Lung (tissue), 12 donors: ENCODE results near the gene HLF. TPM values are rescaled to one million over a fixed set of nuclear protein-coding genes. Genes with fewer than 3 reads are reported as not detected.

Experiments used
- ATAC-seq: fragments of 200-7000 bp; cut with Tn5 transposase; one replicate; pipeline ENCODE4 v1.9.1; 2020; ENCODE audit warnings: moderate number of reproducible peaks; ENCODE audit not compliant: insufficient read depth, low FRiP score
- DNase-seq, 3 donors: peaks; one replicate each; pipeline ENCODE4 v3.0.0-alpha.2; 2013 to 2017
- H3K27ac ChIP-seq, 2 donors: one replicate each; pipeline ENCODE4 v1.5.1; 2013; ENCODE audit warnings: mild to moderate bottlenecking in 2 of 2, moderate library complexity in 2 of 2, control low read depth in 1 of 2, inconsistent platforms in 1 of 2, low read depth in 1 of 2, low read length in 1 of 2
- H3K27me3 ChIP-seq, 3 donors: one replicate each; pipeline ENCODE4 v1.5.1; 2013; ENCODE audit warnings: low read length in 2 of 3; ENCODE audit not compliant: control insufficient read depth in 3 of 3, insufficient read depth in 3 of 3
- H3K36me3 ChIP-seq, 4 donors: one replicate each; pipeline ENCODE4 v1.5.1; 2013; ENCODE audit warnings: low read length in 4 of 4, mild to moderate bottlenecking in 1 of 4, moderate library complexity in 1 of 4; ENCODE audit not compliant: control insufficient read depth in 4 of 4, insufficient read depth in 4 of 4
- H3K4me1 ChIP-seq, 5 donors: one replicate each; pipeline ENCODE4 v1.5.1; 2013; ENCODE audit warnings: low read length in 5 of 5, mild to moderate bottlenecking in 2 of 5, moderate library complexity in 1 of 5; ENCODE audit not compliant: control insufficient read depth in 5 of 5, insufficient read depth in 5 of 5
- H3K4me3 ChIP-seq: one replicate; pipeline ENCODE4 v1.5.1; 2013; ENCODE audit warnings: mild to moderate bottlenecking, control low read depth, moderate library complexity
- H3K9ac ChIP-seq, 2 donors: one replicate each; pipeline ENCODE4 v1.5.1; 2013; ENCODE audit warnings: low read length in 2 of 2, control low read depth in 1 of 2; ENCODE audit not compliant: insufficient read depth in 1 of 2
- H3K9me3 ChIP-seq, 4 donors: one replicate each; pipeline ENCODE4 v1.5.1; 2013; ENCODE audit warnings: low read length in 3 of 4, mild to moderate bottlenecking in 1 of 4, moderate library complexity in 1 of 4; ENCODE audit not compliant: control insufficient read depth in 4 of 4, insufficient read depth in 3 of 4
- WGBS, 2 donors: extraction: QIAGEN DNeasy Blood & Tissue Kit; methylation state at CpG; one replicate each; pipeline ENCODE4 v1.1.7; 2013; 5-methylcytosine and 5-hydroxymethylcytosine counted together
- polyA plus RNA-seq, 2 donors: library from polyadenylated mRNA; stranded (reverse); fragments of 200-250 nt; gene quantifications; one replicate each; pipeline ENCODE4 v1.2.1, GENCODE V29; 2013
- total RNA-seq, 2 donors: library from RNA; depleted of rRNA in 1 of 2; stranded (reverse); fragments of >200 nt in 1 of 2; gene quantifications; one replicate each; pipeline ENCODE4 v1.2.1, GENCODE V29; 2014 to 2021
- TF ChIP-seq, protein P1 (sequence below): IDR thresholded peaks from 2 replicates; pipeline ENCODE4 v1.5.1; 2012; ENCODE audit warnings: mild to moderate bottlenecking; ENCODE audit errors: control extremely low read depth, extremely low read depth
- donor health status: control.
- donor health status: control.
- donor health status: Bipolar disorder and iron deficiency.
- donor health status: healthy.
- donor health status: DM: yes; HTN: yes; CAD: no.

Gene HLF
- total and polyA plus RNA-seq, 4 donors, result 3.2 to 21.3 (median 7.9) TPM

DNA sequence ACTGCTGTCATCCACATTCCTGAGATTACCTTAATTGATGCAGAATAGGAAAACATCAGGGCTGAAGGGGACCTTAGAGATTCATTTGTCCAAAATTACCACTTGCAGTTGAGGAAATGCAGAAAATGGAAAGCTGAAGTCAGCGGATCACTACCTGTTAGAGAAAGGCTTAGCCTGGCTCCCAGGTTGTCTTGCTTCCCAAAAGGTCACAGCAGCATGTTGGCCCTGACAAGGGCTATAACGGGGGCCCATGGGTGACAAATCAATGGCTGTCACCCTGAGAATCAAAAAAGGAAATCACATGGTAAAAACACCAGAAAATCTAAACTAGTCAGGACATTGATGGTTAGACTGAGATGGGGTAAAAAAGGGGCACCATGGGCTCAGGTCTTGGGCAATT is 51.7 kb downstream of the HLF start:
- Histone ChIP-seq H3K9ac (no peak overlapping the region), H3K36me3 (peaks cover 0 to 9% (median 1%) of the 10 kb centered on the region in 4 donors), H3K27me3 (no peaks in the 10 kb centered on the region), H3K4me1 (peaks cover 0 to 26% (median 0%) of the 10 kb centered on the region in 5 donors), H3K4me3 (no peak overlapping the region), H3K27ac (no peak overlapping the region), H3K9me3 (no peaks in the 10 kb centered on the region)
- 91 to 92% methylated on average over 2 of the region's 2 CpGs for WGBS, 2 donors
- ATAC-seq, result no peak
- DNase-seq, result no peak
- TF ChIP-seq, protein P1, sequence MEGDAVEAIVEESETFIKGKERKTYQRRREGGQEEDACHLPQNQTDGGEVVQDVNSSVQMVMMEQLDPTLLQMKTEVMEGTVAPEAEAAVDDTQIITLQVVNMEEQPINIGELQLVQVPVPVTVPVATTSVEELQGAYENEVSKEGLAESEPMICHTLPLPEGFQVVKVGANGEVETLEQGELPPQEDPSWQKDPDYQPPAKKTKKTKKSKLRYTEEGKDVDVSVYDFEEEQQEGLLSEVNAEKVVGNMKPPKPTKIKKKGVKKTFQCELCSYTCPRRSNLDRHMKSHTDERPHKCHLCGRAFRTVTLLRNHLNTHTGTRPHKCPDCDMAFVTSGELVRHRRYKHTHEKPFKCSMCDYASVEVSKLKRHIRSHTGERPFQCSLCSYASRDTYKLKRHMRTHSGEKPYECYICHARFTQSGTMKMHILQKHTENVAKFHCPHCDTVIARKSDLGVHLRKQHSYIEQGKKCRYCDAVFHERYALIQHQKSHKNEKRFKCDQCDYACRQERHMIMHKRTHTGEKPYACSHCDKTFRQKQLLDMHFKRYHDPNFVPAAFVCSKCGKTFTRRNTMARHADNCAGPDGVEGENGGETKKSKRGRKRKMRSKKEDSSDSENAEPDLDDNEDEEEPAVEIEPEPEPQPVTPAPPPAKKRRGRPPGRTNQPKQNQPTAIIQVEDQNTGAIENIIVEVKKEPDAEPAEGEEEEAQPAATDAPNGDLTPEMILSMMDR, result no peak

DNA sequence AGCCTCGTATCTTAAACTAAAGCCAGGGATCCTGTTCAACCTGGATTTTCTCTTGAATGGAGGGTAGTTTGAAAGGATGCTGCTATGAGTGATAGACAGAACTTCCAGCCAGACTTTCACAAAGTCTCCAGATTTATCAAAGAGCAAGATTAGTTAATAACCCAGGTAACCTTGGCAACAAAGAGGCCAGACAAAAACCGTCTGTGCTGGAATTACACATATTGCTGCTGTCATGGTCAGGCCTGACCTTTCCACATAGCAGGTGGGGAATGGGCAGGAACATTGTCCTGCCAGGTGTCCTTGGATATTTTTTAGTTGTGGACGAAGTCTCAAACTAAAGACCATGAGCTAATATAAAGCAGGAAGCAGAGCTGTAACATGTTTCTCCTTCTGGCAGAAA is 52.5 kb downstream of the HLF start:
- WGBS, 2 donors, result 85 to 91% methylated on average over 3 of the region's 3 CpGs
- Histone ChIP-seq H3K4me1 (peaks cover 0 to 33% (median 0%) of the 10 kb centered on the region in 5 donors), H3K27me3 (no peaks in the 10 kb centered on the region), H3K9me3 (no peaks in the 10 kb centered on the region), H3K36me3 (peaks cover 0 to 8% (median 1%) of the 10 kb centered on the region in 4 donors), H3K4me3 (no peak overlapping the region), H3K9ac (no peak overlapping the region), H3K27ac (no peak overlapping the region)
- no peak for ATAC-seq
- DNase-seq, result no peak
- TF ChIP-seq, protein P1, result no peak

DNA sequence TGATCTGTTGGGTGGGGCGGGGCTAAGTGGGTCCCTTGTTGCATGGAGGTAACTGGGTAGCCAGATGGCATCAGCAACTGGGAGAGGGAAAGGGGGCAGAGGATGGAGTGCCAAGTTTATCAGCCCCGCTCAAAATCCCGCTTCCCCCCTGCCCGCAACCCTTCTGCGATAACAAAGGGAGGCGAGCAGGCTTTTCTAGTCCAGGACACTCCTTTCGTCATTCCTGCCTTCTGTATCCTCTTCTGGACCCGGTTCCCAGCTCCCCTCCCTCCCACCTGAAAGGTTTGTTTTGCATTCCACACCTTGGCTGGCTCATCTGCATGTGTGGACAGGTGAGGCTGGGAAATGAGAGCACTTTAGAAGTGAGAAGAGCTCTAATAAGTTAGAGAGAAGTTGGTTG is 53.3 kb downstream of the HLF start:
- H3K9me3 ChIP-seq, result no peaks in the 10 kb centered on the region
- no peaks in the 10 kb centered on the region for H3K27me3 ChIP-seq
- TF ChIP-seq, protein P1, result no peak
- WGBS, 2 donors, result 87 to 96% methylated on average over 8 of the region's 8 CpGs
- no peak for DNase-seq
- no peak overlapping the region for H3K27ac ChIP-seq
- no peak for ATAC-seq
- H3K9ac ChIP-seq, result no peak overlapping the region
- H3K36me3 ChIP-seq, result peaks cover 0 to 8% (median 1%) of the 10 kb centered on the region in 4 donors
- H3K4me3 ChIP-seq, result no peak overlapping the region
- H3K4me1 ChIP-seq, result peaks cover 0 to 41% (median 0%) of the 10 kb centered on the region in 5 donors
